HG02970 (cell line): ENCODE data around the gene PSMD9.
"Not testable (repeated sequence)": the region's sequence is repeated elsewhere in the genome, so short reads cannot be mapped to it uniquely, and the experiment has no call there.

Experiments used
- ATAC-seq: cut with Tn5 transposase; IDR thresholded peaks from one replicate; pipeline ENCODE4 v1.9.1; 2021; ENCODE audit warnings: mild to moderate bottlenecking, moderate library complexity, moderate number of reproducible peaks; ENCODE audit not compliant: unreplicated experiment, low FRiP score

PSMD9 gene, protein sequence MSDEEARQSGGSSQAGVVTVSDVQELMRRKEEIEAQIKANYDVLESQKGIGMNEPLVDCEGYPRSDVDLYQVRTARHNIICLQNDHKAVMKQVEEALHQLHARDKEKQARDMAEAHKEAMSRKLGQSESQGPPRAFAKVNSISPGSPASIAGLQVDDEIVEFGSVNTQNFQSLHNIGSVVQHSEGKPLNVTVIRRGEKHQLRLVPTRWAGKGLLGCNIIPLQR

DNA sequence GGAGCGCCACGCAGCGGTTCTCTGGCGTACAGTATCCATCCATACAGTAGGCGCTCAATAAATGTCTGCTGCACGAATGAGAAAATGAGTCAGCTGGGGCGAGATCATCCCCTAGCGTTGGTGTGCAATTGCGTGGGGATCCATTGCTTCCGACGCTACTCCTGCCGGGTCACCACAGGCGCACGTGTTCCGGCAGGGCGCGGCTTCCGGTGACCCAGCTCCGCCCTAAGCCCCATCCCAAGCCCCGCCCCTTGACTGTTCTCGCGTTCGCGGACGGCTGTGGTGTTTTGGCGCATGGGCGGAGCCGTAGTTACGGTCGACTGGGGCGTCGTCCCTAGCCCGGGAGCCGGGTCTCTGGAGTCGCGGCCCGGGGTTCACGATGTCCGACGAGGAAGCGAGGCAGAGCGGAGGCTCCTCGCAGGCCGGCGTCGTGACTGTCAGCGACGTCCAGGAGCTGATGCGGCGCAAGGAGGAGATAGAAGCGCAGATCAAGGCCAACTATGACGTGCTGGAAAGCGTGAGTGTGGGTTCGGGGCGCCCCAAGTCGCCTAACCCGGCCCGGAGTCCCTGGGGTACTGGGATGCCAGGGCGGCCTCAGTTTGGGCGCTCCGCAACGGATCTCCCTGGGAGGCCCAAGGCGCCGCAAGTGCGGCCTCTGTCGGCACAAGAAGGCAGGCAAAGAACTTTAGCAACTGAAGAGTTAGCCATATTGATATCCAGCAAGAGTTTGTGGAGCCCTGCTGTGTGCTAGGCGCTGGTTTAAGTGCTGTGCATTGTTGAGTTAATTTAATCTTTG, at the start of gene PSMD9:
Gene PSMD9, plus strand, starts transcription at position 313 of the 796 bp plus-strand sequence. Its CDS starts 67 bp downstream, at position 380.
- peak; percentile 94 for ATAC-seq

GRCh38 chr12:121839106-121839992, 49.2 kb upstream of the PSMD9 start:
- peak; percentile 95 for ATAC-seq

DNA sequence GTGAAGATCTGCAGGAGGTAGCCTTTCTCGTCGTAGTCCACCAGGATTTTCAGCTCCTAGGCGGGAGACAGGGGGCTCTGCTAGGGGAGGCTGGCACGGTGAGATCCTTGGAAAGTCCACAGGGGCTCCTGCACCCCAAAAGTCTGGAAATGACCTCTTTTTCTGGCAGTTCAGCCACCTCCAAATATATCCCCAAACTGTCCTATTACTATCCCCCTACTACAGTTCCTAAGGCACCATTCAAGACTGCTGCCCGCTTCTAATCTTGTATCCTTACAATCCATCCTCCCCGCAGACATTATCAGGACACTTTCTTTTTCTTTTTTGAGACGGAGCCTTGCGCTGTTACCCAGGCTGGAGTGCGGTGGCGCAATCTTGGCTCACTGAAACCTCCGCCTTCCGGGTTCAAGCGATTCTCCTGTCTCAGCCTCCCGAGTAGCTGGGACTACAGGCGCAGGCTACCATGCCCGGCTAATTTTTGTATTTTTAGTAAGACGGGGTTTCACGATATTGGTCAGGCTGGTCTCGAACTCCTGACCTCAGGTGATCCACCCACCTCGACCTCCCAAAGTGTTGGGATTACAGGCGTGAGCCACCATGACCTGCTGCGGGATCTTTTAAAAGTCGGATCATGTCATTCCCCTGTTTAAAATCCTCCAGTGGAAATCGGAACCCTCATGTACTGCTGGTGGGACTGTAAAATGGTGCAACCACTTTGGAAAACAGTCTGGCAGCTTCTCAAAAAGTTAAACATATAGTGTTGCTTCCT, 48.4 kb upstream of the PSMD9 start:
- ATAC-seq = peak; percentile 9

GRCh38 chr12:121843236-121843982, 45.2 kb upstream of the PSMD9 start:
- ATAC-seq = no peak

DNA sequence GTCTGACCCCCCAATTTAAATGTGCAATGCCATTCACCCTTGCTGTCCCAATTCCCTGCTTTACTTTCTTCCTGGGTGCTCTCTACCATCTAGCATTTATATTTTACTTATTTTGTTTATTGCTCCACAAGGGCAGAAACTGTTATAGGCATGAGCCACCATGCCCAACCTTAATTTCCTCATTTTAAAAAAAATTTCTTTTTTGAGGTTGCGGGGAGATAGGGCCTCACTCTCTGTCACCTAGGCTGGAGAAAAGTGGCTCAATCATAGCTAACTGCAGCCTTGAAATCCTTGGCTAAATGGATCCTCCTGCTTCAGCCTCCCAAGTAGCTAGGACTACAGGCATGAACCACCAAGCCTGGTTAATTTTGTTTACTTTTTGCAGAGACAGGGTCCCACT, 42.9 kb upstream of the PSMD9 start:
- no peak for ATAC-seq

DNA sequence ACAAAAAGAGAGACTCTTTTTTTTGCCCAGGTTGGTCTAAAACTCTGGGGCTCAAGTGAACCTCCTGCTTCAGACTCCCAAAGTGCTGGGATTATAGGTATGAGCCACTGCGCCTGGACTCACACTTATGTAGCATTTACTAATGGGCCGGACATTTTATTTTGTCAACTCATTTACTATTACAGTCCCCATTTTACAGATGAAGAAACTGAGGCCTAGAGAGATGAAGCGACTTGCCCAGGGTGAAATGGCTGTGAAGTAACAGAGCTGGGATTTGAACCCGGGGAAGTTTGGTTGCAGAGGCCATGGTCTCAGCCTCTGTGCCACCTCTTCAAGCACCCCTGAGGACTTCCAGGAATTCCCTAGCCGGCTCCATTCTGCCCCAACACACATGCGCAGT, 39.4 kb upstream of the PSMD9 start:
- no peak for ATAC-seq

GRCh38 chr12:121849665-121850064, 38.9 kb upstream of the PSMD9 start:
- ATAC-seq = no peak

- ATAC-seq = not testable (repeated sequence)
Observed at GRCh38 chr12:121852392-121852791, 36.2 kb upstream of the PSMD9 start.

- ATAC-seq = no peak
Observed at GRCh38 chr12:121857322-121858246, 31.0 kb upstream of the PSMD9 start.

DNA sequence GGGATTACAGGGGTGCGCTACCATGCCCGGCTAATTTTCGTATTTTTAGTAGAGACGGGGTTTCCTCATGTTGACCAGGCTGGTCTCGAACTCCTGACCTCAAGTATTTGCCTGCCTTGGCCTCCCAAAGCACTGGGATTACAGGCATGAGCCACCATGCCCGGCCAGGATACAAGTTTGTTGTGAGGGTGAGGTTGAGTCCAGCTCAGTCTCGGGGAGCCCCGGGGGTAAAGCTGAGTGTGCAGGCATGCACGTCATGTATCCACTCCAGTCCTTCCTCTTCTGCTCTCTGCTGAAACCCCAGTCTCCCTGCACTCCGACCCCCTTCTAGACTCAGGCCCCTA, 30.3 kb upstream of the PSMD9 start:
- ATAC-seq = no peak

- ATAC-seq = no peak
Observed at GRCh38 chr12:121858662-121859572, 29.7 kb upstream of the PSMD9 start, which contains the start of gene HPD. HPD (minus strand) TSS chr12:121858859; CDS start chr12:121858823, 36 bp downstream.

DNA sequence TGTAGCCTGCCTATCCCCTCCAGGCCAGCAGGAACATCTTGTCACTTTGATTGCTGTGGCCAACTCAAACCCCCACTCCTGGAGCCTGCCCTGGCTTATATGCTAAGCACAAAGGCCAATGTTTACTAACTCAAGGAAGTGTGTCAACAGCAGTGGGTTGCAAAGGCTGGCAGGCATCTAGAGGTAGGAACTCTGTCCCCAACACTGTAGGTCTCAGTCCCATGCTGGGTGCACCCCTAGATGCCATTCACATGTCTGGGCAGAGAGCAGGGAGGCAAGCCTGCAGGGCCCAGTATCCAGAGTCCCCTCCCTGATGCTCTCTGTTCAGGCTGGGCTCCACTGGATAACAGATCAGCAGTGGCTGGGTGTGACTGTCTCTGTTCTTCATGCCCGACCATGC, 28.3 kb upstream of the PSMD9 start:
- ATAC-seq = no peak

GRCh38 chr12:121860699-121861098, 27.9 kb upstream of the PSMD9 start:
- ATAC-seq = not testable (repeated sequence)

GRCh38 chr12:121861636-121862254, 26.8 kb upstream of the PSMD9 start:
- ATAC-seq = no peak

DNA sequence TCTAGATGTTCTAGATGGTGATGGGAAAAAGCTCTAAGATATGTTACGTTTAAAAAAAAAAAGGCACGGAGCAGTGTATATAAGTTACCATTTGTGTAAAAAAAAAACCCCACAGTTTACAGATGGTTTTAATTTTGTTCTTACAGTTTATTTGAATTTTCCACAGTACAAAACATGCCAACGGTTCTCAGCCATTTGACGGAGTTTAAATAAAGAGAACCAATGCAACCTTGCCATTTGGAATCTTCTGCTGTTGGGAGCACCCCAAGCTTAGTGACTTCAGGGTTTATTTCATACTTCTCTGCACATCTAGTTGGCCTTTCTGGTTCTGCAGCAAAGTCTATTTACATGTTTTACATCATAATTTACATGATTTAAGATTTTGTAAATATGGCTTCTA, 22.3 kb upstream of the PSMD9 start:
- ATAC-seq = no peak

DNA sequence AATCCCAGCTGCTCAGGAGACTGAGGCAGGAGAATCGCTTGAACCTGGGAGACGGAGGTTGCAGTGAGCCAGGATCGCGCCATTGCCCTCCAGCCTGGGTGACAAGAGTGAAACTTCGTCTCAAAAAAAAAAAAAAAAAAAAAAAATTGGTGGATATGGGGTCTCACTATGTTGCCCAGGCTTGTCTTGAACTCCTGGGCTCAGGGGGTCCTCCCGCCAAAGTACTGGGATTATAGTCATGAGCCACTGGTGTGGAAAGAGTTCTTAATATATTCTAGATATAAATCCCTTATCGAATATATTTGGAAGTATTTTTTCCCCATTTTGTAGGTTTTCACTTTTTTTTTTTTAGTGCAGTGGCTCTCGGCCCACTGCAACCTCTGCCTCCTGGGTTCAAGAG, 19.4 kb upstream of the PSMD9 start:
- not testable (repeated sequence) for ATAC-seq

- ATAC-seq = no peak
Observed at GRCh38 chr12:121871467-121871866, 17.1 kb upstream of the PSMD9 start.
